Right lobe of liver (tissue), 4 donors: ENCODE data around the gene HLA-DRB1.

Experiments
- POLR2A ChIP-seq: fragments of 450-650 bp; IDR thresholded peaks from one replicate; pipeline ENCODE4 v1.6.1; 2017; ENCODE audit warnings: antibody characterized with exemption, mild to moderate bottlenecking
- TF ChIP-seq, protein P1 (sequence below), 4 donors: fragments of 200-600 bp in 3 of 4; fragments of 450-650 bp in 1 of 4; IDR thresholded peaks; one replicate each; pipeline versions ENCODE4 v1.5.1 to v1.8.0; 2016 to 2022; ENCODE audit warnings: antibody characterized with exemption in 4 of 4, mild to moderate bottlenecking in 2 of 4
- donor health status: DM: no; HTN: no; CAD: no.
- donor health status: DM: no; HTN: no; CAD: no.
- donor health status: DM: no; HTN: yes; CAD: no.

DNA sequence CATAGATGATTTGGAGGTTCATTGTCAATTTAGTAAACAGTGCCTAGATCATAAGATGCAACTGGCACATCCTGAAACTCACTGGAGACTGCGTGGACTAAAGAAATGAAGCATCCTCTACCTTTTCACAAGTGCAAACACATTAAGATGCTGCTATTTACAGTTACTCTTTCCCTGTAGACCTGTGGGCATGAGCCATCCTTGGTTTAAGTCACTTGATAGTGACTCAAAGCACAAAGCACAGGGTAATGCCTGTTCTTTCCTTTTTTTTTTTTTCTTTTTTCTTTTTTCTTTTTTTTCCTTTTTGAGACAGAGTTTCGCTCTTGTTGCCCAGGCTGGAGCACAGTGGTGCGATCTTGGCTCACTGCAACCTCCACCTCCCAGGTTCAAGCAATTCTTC lies 37.6 kb upstream of the HLA-DRB1 start:
- TF ChIP-seq, protein P1, sequence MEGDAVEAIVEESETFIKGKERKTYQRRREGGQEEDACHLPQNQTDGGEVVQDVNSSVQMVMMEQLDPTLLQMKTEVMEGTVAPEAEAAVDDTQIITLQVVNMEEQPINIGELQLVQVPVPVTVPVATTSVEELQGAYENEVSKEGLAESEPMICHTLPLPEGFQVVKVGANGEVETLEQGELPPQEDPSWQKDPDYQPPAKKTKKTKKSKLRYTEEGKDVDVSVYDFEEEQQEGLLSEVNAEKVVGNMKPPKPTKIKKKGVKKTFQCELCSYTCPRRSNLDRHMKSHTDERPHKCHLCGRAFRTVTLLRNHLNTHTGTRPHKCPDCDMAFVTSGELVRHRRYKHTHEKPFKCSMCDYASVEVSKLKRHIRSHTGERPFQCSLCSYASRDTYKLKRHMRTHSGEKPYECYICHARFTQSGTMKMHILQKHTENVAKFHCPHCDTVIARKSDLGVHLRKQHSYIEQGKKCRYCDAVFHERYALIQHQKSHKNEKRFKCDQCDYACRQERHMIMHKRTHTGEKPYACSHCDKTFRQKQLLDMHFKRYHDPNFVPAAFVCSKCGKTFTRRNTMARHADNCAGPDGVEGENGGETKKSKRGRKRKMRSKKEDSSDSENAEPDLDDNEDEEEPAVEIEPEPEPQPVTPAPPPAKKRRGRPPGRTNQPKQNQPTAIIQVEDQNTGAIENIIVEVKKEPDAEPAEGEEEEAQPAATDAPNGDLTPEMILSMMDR (IDR thresholded peaks at IDR 0.05), result no peak
- TF ChIP-seq POLR2A, result no peak
